ENCODE measurements around the gene RPN2. TPM values are rescaled to one million over a fixed set of nuclear protein-coding genes. Genes with fewer than 3 reads are reported as not detected.

The RPN2 gene
- total and polyA plus RNA-seq, 7 donors: 66.4 to 131 (median 94.9) TPM

- TF ChIP-seq, protein P1, sequence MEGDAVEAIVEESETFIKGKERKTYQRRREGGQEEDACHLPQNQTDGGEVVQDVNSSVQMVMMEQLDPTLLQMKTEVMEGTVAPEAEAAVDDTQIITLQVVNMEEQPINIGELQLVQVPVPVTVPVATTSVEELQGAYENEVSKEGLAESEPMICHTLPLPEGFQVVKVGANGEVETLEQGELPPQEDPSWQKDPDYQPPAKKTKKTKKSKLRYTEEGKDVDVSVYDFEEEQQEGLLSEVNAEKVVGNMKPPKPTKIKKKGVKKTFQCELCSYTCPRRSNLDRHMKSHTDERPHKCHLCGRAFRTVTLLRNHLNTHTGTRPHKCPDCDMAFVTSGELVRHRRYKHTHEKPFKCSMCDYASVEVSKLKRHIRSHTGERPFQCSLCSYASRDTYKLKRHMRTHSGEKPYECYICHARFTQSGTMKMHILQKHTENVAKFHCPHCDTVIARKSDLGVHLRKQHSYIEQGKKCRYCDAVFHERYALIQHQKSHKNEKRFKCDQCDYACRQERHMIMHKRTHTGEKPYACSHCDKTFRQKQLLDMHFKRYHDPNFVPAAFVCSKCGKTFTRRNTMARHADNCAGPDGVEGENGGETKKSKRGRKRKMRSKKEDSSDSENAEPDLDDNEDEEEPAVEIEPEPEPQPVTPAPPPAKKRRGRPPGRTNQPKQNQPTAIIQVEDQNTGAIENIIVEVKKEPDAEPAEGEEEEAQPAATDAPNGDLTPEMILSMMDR (IDR thresholded peaks at IDR 0.05): no peak
- no peaks in the 10 kb centered on the region for H3K36me3 ChIP-seq (ENCODE audit: insufficient read depth in 1 of 2, low read depth in 1 of 2)
- H3K9me3 ChIP-seq: no peaks in the 10 kb centered on the region
- DNase-seq: no peak
- 78 to 84% (median 79%) methylated on average over 4 of the region's 4 CpGs for WGBS, 3 donors
- no peaks in the 10 kb centered on the region for H3K27me3 ChIP-seq (ENCODE audit: insufficient read depth in 3 of 3, low read length in 2 of 3)
- no peaks in the 10 kb centered on the region for H3K4me1 ChIP-seq
- H3K27ac ChIP-seq: no peak overlapping the region
- no peak for ATAC-seq
- intact Hi-C loops (cut with DNase I): no loop called here
- no peak overlapping the region for H3K4me3 ChIP-seq
These were observed 81.8 kb downstream of the RPN2 start for GRCh38 chr20:37260923-37261322.

DNA sequence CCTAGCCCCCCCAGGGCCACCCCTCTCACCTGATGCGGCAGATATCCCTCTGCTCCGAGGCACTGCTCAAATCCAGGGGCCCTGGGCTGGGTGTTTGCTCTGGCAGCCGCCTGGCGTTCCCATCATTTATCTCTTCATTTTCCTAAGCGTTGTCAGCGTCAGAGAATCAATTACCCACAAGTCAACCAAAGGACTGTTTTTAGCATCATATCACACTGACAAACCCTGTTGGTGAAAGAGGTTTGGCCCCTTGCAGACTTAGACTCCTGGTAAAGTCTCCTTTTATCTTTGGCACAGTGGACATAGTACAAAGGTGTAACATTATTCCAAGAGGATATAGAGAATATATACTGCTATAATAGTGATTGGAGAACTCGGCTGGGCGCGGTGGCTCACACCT lies 82.6 kb downstream of the RPN2 start, which contains the start of gene GHRH:
Gene GHRH (minus strand): TSS at position 101 of the 400 bp plus-strand sequence. CDS start 4,925 bp downstream, outside the sequence.
- DNase-seq (no peak), ATAC-seq (no peak)
- 69 to 81% (median 76%) methylated on average over 9 of the region's 9 CpGs for WGBS, 3 donors
- Histone ChIP-seq H3K27ac (no peak within 1 kb of the TSS), H3K9me3 (no peaks in the 10 kb centered on the region), H3K4me1 (no peaks in the 10 kb centered on the region), H3K4me3 (no peak within 1 kb of the TSS), H3K36me3 (ENCODE audit: insufficient read depth in 1 of 2, low read depth in 1 of 2) (no peaks in the 10 kb centered on the region), H3K27me3 (ENCODE audit: insufficient read depth in 3 of 3, low read length in 2 of 3) (no peaks in the 10 kb centered on the region)
- intact Hi-C loops (cut with DNase I): no loop called here
- TF ChIP-seq, protein P1 (IDR thresholded peaks at IDR 0.05): no peak

- no peaks in the 10 kb centered on the region for H3K27me3 ChIP-seq (ENCODE audit: insufficient read depth in 3 of 3, low read length in 2 of 3)
- TF ChIP-seq, protein P1 (IDR thresholded peaks at IDR 0.05): no peak
- intact Hi-C loops (cut with DNase I): no loop called here
- no peak for ATAC-seq
- no peak overlapping the region for H3K4me3 ChIP-seq
- no peak overlapping the region for H3K27ac ChIP-seq
- H3K4me1 ChIP-seq: no peaks in the 10 kb centered on the region
- DNase-seq: no peak
- 50 to 62% (median 60%) methylated on average over 8 of the region's 8 CpGs for WGBS, 3 donors
- no peaks in the 10 kb centered on the region for H3K36me3 ChIP-seq (ENCODE audit: insufficient read depth in 1 of 2, low read depth in 1 of 2)
- no peaks in the 10 kb centered on the region for H3K9me3 ChIP-seq
These were observed 83.4 kb downstream of the RPN2 start for GRCh38 chr20:37262505-37262904.

- Histone ChIP-seq H3K27ac (no peak overlapping the region), H3K4me3 (no peak overlapping the region), H3K4me1 (no peaks in the 10 kb centered on the region), H3K36me3 (ENCODE audit: insufficient read depth in 1 of 2, low read depth in 1 of 2) (no peaks in the 10 kb centered on the region), H3K27me3 (ENCODE audit: insufficient read depth in 3 of 3, low read length in 2 of 3) (no peaks in the 10 kb centered on the region), H3K9me3 (no peaks in the 10 kb centered on the region)
- TF ChIP-seq, protein P1 (IDR thresholded peaks at IDR 0.05): no peak
- DNase-seq (no peak), ATAC-seq (no peak)
- WGBS, 3 donors: 66 to 84% (median 80%) methylated on average over 6 of the region's 6 CpGs
- intact Hi-C loops (cut with DNase I): no loop called here
These were observed 84.6 kb downstream of the RPN2 start for GRCh38 chr20:37263686-37264085.

GRCh38 chr20:37265152-37265551 lies 86.0 kb downstream of the RPN2 start:
- H3K27me3 ChIP-seq (ENCODE audit: insufficient read depth in 3 of 3, low read length in 2 of 3): no peaks in the 10 kb centered on the region
- no peaks in the 10 kb centered on the region for H3K9me3 ChIP-seq
- no peak overlapping the region for H3K27ac ChIP-seq
- intact Hi-C loops (cut with DNase I): loop anchor here in 1 of 2 donors (5.0 kb wide), 1 partner anchor 272 kb away; no protein-coding TSS in a partner anchor
- no peaks in the 10 kb centered on the region for H3K4me1 ChIP-seq
- ATAC-seq: no peak
- no peaks in the 10 kb centered on the region for H3K36me3 ChIP-seq (ENCODE audit: insufficient read depth in 1 of 2, low read depth in 1 of 2)
- DNase-seq: no peak
- no peak overlapping the region for H3K4me3 ChIP-seq
- TF ChIP-seq, protein P1 (IDR thresholded peaks at IDR 0.05): no peak
- 91 to 98% (median 96%) methylated on average over 4 of the region's 4 CpGs for WGBS, 3 donors
